Measurements from ENCODE around the gene CD47.
A peak's percentile ranks its signal among the peaks of the same experiment; 100 is the strongest.

Gene CD47

GRCh38 chr3:108090049-108090700 is 656 bp downstream of the CD47 start:
- DNase-seq = peak; percentile 52

DNA sequence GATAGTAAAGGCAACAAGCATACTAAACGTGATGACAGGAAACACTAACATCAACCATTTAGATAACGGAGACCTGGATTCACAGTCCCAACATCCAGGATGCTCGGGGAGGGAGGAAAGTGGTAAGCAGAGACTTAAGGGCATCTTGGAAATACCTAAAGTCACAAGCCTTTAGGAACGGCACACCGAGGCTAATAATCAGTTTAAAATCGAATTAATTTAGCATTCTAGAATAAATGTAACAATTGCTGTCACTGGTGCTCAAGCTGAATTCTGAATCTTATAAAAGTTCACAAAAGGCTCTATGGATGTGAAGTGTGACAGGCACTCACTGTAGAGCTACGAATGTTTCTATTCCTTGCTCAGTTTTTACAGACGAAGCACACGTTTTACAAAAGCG is 1.3 kb downstream of the CD47 start:
- no peak for DNase-seq

- no peak for DNase-seq
These were observed 2.1 kb downstream of the CD47 start for GRCh38 chr3:108088697-108089096.

GRCh38 chr3:108088146-108088545 is 2.7 kb downstream of the CD47 start:
- no peak for DNase-seq

GRCh38 chr3:108086653-108087052 is 4.2 kb downstream of the CD47 start:
- DNase-seq = no peak

- no peak for DNase-seq
These were observed 5.0 kb downstream of the CD47 start for GRCh38 chr3:108085810-108086350.

GRCh38 chr3:108085370-108085769 is 5.5 kb downstream of the CD47 start:
- no peak for DNase-seq

- DNase-seq = no peak
These were observed 11.0 kb downstream of the CD47 start for GRCh38 chr3:108079877-108080276.

- DNase-seq = no peak
These were observed 11.8 kb downstream of the CD47 start for GRCh38 chr3:108079043-108079442.

DNA sequence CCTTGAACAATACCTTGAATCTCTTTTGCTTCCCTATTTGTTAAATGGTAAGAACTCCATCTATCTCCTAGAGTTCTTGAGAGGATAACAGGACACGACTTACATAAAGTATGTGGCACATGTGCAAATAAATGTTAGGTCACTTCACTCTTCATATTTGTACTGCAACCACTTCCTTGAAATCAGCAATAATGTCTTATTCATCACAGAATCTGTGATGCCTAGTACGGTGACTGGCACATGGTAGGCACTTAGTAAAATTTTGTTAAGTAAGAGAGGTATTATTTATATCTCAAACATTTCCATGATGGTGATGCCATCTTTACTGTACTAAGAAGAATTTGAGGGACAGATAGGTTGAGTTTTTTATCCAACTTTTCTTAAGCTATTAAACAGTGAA is 14.3 kb downstream of the CD47 start:
- DNase-seq = no peak

- no peak for DNase-seq
These were observed 16.9 kb downstream of the CD47 start for GRCh38 chr3:108073764-108074431.

GRCh38 chr3:108071368-108071767 is 19.5 kb downstream of the CD47 start:
- DNase-seq = no peak

GRCh38 chr3:108070356-108070755 is 20.5 kb downstream of the CD47 start:
- DNase-seq = no peak

DNA sequence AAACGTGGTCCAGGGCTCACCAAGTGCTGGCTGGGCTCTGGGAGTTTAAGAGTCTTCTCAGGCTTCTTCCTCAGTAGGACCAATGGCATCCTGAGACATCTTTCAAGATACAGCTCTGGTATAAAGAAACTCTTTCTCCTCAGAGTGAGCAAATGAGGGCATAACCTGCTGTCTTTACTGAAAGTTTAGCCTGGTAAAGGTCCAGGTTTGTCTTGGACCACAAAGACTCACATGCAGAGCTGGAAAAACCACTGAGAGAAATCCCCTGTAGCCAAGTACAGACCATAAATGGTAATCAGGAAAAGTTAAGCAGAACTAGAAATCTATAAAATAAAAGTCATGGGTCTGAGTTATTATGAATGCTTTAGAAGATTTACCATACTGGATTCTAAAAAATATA is 23.1 kb downstream of the CD47 start:
- no peak for DNase-seq

GRCh38 chr3:108065096-108065495 is 25.7 kb downstream of the CD47 start:
- DNase-seq = no peak

DNA sequence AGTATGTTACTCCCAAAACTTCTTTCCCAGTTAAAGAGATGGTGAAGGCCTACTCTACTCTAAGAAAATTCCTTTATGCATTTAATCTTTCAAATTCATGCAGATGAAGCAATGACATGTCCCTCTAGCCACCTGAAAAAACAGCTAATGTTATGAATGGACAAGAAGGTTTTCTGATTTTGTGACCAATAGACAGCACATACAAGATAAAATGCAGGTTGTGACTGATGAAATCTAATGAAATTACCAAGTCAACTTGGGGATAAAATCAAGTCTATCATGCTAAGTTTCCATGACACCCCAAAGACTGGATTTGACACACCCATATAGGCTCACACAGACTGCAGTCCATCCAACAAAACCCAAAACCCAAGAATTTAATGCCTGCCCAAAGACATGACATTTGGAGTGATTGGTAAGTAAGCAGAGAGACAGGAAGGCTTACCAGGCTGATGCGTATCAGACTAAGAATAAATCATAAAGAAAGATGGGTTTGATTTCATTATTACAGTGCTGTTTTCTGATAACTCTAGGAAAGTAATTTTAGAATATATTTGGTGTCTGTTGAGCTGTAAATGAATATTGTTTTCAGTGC is 26.4 kb downstream of the CD47 start:
- no peak for DNase-seq

- DNase-seq = no peak
These were observed 28.8 kb downstream of the CD47 start for GRCh38 chr3:108062051-108062450.

- DNase-seq = no peak
These were observed 30.5 kb downstream of the CD47 start for GRCh38 chr3:108060331-108060730.

DNA sequence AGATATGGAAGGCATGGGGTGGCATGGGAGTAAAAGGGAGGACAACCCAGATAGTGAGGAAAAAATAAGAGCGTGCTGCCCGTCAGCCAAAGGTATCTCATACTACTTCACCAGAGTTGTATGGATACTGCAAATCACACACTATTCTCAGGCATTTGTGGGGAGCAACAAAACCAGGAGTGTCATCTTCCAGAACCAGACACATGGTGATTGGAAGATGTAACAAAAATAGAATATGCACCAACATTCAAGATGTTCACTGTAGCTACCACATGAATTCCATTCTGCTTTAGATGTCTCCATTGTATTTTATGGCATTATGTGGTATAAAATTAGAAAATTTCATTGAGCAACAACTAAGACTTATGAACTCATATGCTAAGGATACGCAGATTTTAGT is 34.9 kb downstream of the CD47 start:
- DNase-seq = no peak

- DNase-seq = no peak
These were observed 35.9 kb downstream of the CD47 start for GRCh38 chr3:108054935-108055334.

DNA sequence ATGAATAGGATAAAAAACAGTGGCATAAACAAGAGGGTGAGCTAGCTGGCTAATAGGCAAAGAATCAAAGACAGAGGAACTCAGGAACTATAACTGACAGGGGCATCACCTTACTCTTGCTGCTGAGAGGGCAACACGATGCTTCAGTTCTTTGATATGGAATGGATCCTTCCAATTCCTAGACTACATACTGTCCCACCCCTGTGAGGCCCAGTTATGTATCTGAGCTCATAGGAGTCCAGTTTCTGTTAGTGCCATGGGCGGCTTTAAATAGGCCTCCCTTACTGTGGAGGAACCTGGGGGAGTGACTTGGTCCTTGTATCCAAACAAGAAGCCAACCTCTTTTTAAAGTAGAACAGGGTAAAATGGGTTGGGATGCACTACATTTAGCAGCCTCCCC is 37.3 kb downstream of the CD47 start:
- no peak for DNase-seq

- DNase-seq = no peak
These were observed 37.8 kb downstream of the CD47 start for GRCh38 chr3:108053067-108053466.

GRCh38 chr3:108051005-108051404 is 39.8 kb downstream of the CD47 start:
- DNase-seq = no peak

DNA sequence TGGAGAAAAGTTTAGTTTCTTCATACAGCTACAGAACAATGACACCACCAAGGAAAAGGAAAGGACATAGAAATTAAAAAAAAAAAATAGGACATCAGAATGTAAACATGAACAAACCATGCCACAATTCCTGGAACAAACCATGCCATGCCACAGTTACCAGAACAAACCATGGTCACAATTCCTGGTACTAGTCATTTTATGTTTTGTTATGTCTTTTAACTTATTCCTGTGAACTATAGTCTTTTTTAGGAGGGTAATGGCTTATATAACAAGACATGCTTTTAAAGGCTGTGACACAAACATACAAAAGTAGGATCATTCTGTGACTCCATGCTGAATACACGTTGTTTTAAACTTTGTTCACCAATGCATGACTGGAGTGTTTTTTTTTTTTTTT is 42.8 kb downstream of the CD47 start:
- DNase-seq = no peak
